K562 (cell line): ENCODE data around the gene SNRPB. TPM values are rescaled to one million over a fixed set of nuclear protein-coding genes. Genes with fewer than 3 reads are reported as not detected.

Experiments
- ATAC-seq: fragments of 200-7000 bp; cut with Tn5 transposase; 3 replicates; pipeline ENCODE4 v1.9.1; 2020; ENCODE audit warnings: moderate library complexity
- BruUV-seq: library from RNA; stranded (reverse); fragments of 400-500 nt; replicated peaks from 2 replicates; lab custom pipeline; 2021; lab: Mats Ljungman, UMichigan
- CTCF ChIA-PET: fragments of 300-600 bp; formaldehyde crosslinking; extraction: SDS; loops from one replicate; lab custom pipeline; 2021; ENCODE audit warnings: low intra/inter-chr PET ratio; lab: Yijun Ruan, JAX
- POLR2A ChIA-PET: fragments of 300-600, 350-650 bp; sonication (Branson Sonifier 250); formaldehyde crosslinking; extraction: SDS; loops from one replicate; lab custom pipeline; 2021; ENCODE audit warnings: antibody characterized with exemption, inconsistent platforms; lab: Yijun Ruan, JAX
- DNase-seq, 4 experiments: peaks; one replicate each; pipeline versions ENCODE4 v3.0.0 to v3.0.0-alpha.2; 2011 to 2018; ENCODE audit warnings: low spot score in 3 of 4, mixed read lengths in 3 of 4; ENCODE audit errors: extremely low read depth in 1 of 4
- FAIRE-seq: peaks from 2 replicates; lab custom pipeline; 2011; peaks lifted over from hg19 to GRCh38; lab: Jason Lieb, UNC
- H2AFZ ChIP-seq: 2 replicates; pipeline ENCODE4 v1.6.0; 2011; ENCODE audit warnings: low read depth, low read length, control low read depth, inconsistent platforms
- H3K27ac ChIP-seq: fragments of 200-600 bp; 3 replicates; pipeline ENCODE4 v1.8.0; 2011; ENCODE audit warnings: low read depth, mild to moderate bottlenecking, control low read depth, inconsistent platforms, low read length, moderate library complexity, mixed read lengths; ENCODE audit errors: extremely low read depth
- H3K27me3 ChIP-seq, 2 experiments: fragments of 300-600 bp in 1 of 2; 2 replicates in 1 of 2; 3 replicates in 1 of 2; pipeline versions ENCODE4 v1.6.0 to v1.8.0; 2011; ENCODE audit warnings: inconsistent platforms in 2 of 2, low read length in 2 of 2, mild to moderate bottlenecking in 1 of 2, mixed read lengths in 1 of 2, moderate library complexity in 1 of 2; ENCODE audit not compliant: control insufficient read depth in 2 of 2, insufficient read depth in 2 of 2
- H3K36me3 ChIP-seq: fragments of 300-600 bp; 3 replicates; pipeline ENCODE4 v1.8.0; 2011; ENCODE audit warnings: mild to moderate bottlenecking, low read length, inconsistent platforms; ENCODE audit not compliant: control insufficient read depth, insufficient read depth
- H3K4me1 ChIP-seq, 2 experiments: fragments of 200-600 bp in 1 of 2; replicated peaks in 1 of 2; 2 replicates in 1 of 2; 3 replicates in 1 of 2; pipeline versions ENCODE4 v1.5.1 to v1.8.0; 2011; ENCODE audit warnings: inconsistent platforms in 2 of 2, low read length in 2 of 2, mild to moderate bottlenecking in 1 of 2, mixed read lengths in 1 of 2, moderate library complexity in 1 of 2; ENCODE audit not compliant: control insufficient read depth in 2 of 2, insufficient read depth in 2 of 2
- H3K4me2 ChIP-seq: 2 replicates; pipeline ENCODE4 v1.6.1; 2011; ENCODE audit warnings: low read length, control low read depth, inconsistent platforms, mixed read lengths; ENCODE audit not compliant: insufficient read depth
- H3K4me3 ChIP-seq: fragments of 200-600 bp; sonication (generic), shearing (Covaris generic); 2 replicates; pipeline ENCODE4 v1.5.1; 2016; ENCODE audit warnings: control low read depth, inconsistent platforms
- H3K79me2 ChIP-seq: fragments of 200-600 bp; 3 replicates; pipeline ENCODE4 v1.8.0; 2011; ENCODE audit warnings: low read length, inconsistent platforms; ENCODE audit not compliant: control insufficient read depth, insufficient read depth
- H3K9ac ChIP-seq, 2 experiments: 2 replicates each; pipeline versions ENCODE4 v1.6.0 to v1.6.1; 2011; ENCODE audit warnings: low read depth in 2 of 2, low read length in 2 of 2, control low read depth in 1 of 2, inconsistent platforms in 1 of 2, mild to moderate bottlenecking in 1 of 2, mixed read lengths in 1 of 2; ENCODE audit not compliant: insufficient read depth in 1 of 2
- H3K9me1 ChIP-seq: one replicate; pipeline ENCODE4 v1.6.0; 2011; ENCODE audit warnings: inconsistent platforms, mild to moderate bottlenecking, low read length, moderate library complexity; ENCODE audit not compliant: control insufficient read depth, insufficient read depth
- H3K9me3 ChIP-seq: replicated peaks from 2 replicates; pipeline ENCODE4 v1.5.1; 2011; ENCODE audit warnings: low read depth, low read length, inconsistent platforms; ENCODE audit not compliant: control insufficient read depth, insufficient read depth
- H4K20me1 ChIP-seq: replicated peaks from 2 replicates; pipeline ENCODE4 v1.6.1; 2011; ENCODE audit warnings: low read length, inconsistent platforms, mixed read lengths; ENCODE audit not compliant: control insufficient read depth, insufficient read depth
- CGGBP1 ChIP-seq: fragments of 250-450 bp; sonication (Bioruptor Pico); IDR thresholded peaks from 2 replicates; pipeline ENCODE4 v1.9.0; 2021; ENCODE audit warnings: mild to moderate bottlenecking
- ESRRB ChIP-seq: fragments of 250-450 bp; sonication (Bioruptor Pico); IDR thresholded peaks from 2 replicates; pipeline ENCODE4 v1.5.0; 2020; ENCODE audit warnings: mild to moderate bottlenecking, moderate library complexity, borderline replicate concordance
- NELFE ChIP-seq: IDR thresholded peaks from 2 replicates; pipeline ENCODE4 v1.6.1; 2011; ENCODE audit warnings: mild to moderate bottlenecking; ENCODE audit not compliant: insufficient read depth, insufficient read length
- NKRF ChIP-seq: fragments of 450-650 bp; IDR thresholded peaks from 2 replicates; pipeline ENCODE4 v1.6.1; 2016; ENCODE audit warnings: borderline replicate concordance
- PRDM10 ChIP-seq: fragments of 450-650 bp; IDR thresholded peaks from 2 replicates; pipeline ENCODE4 v1.6.1; 2018; ENCODE audit not compliant: partially characterized antibody
- RFX1 ChIP-seq: fragments of 450-650 bp; IDR thresholded peaks from 2 replicates; pipeline ENCODE4 v1.6.1; 2016; ENCODE audit warnings: mild to moderate bottlenecking, moderate library complexity
- SNAPC5 ChIP-seq: fragments of 250-450 bp; sonication (Bioruptor Pico); IDR thresholded peaks from 2 replicates; pipeline ENCODE4 v1.8.0; 2021; ENCODE audit warnings: moderate library complexity, mild to moderate bottlenecking, inconsistent platforms
- ZNF354B ChIP-seq: fragments of 250-450 bp; sonication (Bioruptor Pico); IDR thresholded peaks from 2 replicates; pipeline ENCODE4 v1.4.0; 2020
- WGBS: fragments of 100-300 bp; shearing (Covaris generic); methylation state at CpG from one replicate; pipeline ENCODE4 v1.1.6; 2016; ENCODE audit warnings: low coverage, mixed read lengths; ENCODE audit not compliant: insufficient coverage; ENCODE audit errors: missing lambda C conversion rate; 5-methylcytosine and 5-hydroxymethylcytosine counted together
- in situ Hi-C: fragments of 300-500 bp; cut with MboI; formaldehyde crosslinking; loops from 4 replicates; pipeline ENCODE4 v1.15.0; 2018; ENCODE audit warnings: inconsistent platforms, mixed read lengths
- intact Hi-C: fragments of 100-400 bp; cut with micrococcal nuclease; formaldehyde crosslinking; loops from 2 replicates; pipeline ENCODE4 v1.14.2; 2022
- polyA plus RNA-seq, 8 experiments: library from polyadenylated mRNA; depleted of rRNA in 4 of 8; stranded (reverse) in 5 of 8; unstranded in 3 of 8; fragments of >200 nt; fragmentation: Nextera tagmentation in 2 of 8; fragmentation: Illumina TruSeq in 1 of 8; extraction: Ambion mirVana in 2 of 8; extraction: Trizol in 1 of 8; gene quantifications; 2 replicates each; pipeline versions ENCODE4 v1.2.1 to v1.2.3, GENCODE V29; 2011 to 2014; ENCODE audit warnings: inconsistent platforms in 1 of 8, missing spikeins in 1 of 8
- total RNA-seq, 7 experiments: library from RNA; depleted of rRNA in 6 of 7; stranded (reverse); fragments of >200 nt in 6 of 7; fragmentation: Illumina TruSeq in 2 of 7; extraction: Trizol in 2 of 7; gene quantifications; 2 replicates each; pipeline versions ENCODE4 v1.2.1 to v1.2.3, GENCODE V29; 2011 to 2021; ENCODE audit warnings: low replicate concordance in 1 of 7
- TF ChIP-seq, protein P1 (sequence below): fragments of 450-650 bp; IDR thresholded peaks from 2 replicates; pipeline ENCODE4 v1.6.1; 2016

The SNRPB gene
- total and polyA plus RNA-seq, 9 of the 15 experiments (the other 6 are each of a cell fraction or from before 2014, with no cell fraction given) = 13.1 to 615 (median 266) TPM

DNA sequence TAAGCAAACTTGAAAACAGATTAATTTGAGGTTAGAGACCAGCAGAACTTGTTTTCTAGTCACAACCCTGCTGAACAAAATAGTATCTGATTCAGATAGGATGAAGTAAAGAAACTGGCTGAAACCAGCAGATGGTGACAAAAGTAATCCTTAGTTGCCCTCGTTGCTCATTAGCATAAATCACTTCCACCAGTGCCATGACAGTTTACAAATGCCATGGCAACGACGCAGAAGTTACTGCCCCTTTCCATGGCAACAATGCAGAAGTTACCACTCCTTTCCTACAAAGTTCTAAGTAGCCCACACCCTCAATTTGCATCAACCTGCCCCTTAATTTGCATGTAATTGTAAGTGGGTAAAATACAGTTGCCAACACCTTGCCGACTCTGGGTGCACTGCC is 23.7 kb downstream of the SNRPB start:
- H3K4me3 ChIP-seq = no peak overlapping the region
- ChIA-PET CTCF (no interaction called here), POLR2A (interaction anchor here (1.2 kb wide), 1 partner anchor 22 kb away, joined by 4 read pairs; no protein-coding TSS in a partner anchor)
- no peak overlapping the region for H2AFZ ChIP-seq
- no peaks in the 10 kb centered on the region for H3K36me3 ChIP-seq
- H3K9ac ChIP-seq = no peak overlapping the region
- H3K27ac ChIP-seq = no peak overlapping the region
- H3K79me2 ChIP-seq = no peaks in the 10 kb centered on the region
- TF ChIP-seq NELFE = no peak
- no peak for TF ChIP-seq ZNF354B (CRISPR knock-in tag)
- TF ChIP-seq PRDM10 = no peak
- no peak for TF ChIP-seq ESRRB (CRISPR knock-in tag)
- no peak for TF ChIP-seq CGGBP1 (CRISPR knock-in tag)
- TF ChIP-seq NKRF = no peak
- peak; percentile 57 for TF ChIP-seq RFX1
- TF ChIP-seq, protein P1, sequence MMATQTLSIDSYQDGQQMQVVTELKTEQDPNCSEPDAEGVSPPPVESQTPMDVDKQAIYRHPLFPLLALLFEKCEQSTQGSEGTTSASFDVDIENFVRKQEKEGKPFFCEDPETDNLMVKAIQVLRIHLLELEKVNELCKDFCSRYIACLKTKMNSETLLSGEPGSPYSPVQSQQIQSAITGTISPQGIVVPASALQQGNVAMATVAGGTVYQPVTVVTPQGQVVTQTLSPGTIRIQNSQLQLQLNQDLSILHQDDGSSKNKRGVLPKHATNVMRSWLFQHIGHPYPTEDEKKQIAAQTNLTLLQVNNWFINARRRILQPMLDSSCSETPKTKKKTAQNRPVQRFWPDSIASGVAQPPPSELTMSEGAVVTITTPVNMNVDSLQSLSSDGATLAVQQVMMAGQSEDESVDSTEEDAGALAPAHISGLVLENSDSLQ = peak; percentile 42
- no peak for TF ChIP-seq SNAPC5 (CRISPR knock-in tag)
- ATAC-seq (no peak), FAIRE-seq (no peak), DNase-seq (no peak)
- H3K9me1 ChIP-seq = no peaks in the 10 kb centered on the region
- H3K4me2 ChIP-seq = no peak overlapping the region
- no TSS peak for BruUV-seq
- in situ Hi-C loops = loop anchor here (10.0 kb wide), 1 partner anchor 232 kb away; no protein-coding TSS in a partner anchor
- peaks cover 0 to 3% of the 10 kb centered on the region in 2 experiments; a peak in 1 of 5 replicates for H3K27me3 ChIP-seq
- no peaks in the 10 kb centered on the region; the same call in 1 of the 2 replicates for H4K20me1 ChIP-seq
- H3K9me3 ChIP-seq = no peaks in the 10 kb centered on the region
- 5% methylated on average over 4 of the region's 4 CpGs for WGBS
- intact Hi-C loops = no loop called here
- H3K4me1 ChIP-seq = no peaks in the 10 kb centered on the region
